Stimulated activated CD8-positive, alpha-beta memory T cell treated with anti-CD3 and anti-CD28 coated beads, Interleukin-12 subunit alpha, Interleukin-12 subunit beta, amount 100 ng/mL, for 24 hours (primary cell): ENCODE data around the gene SRPK2.

Experiments
- DNase-seq: peaks from one replicate; pipeline ENCODE4 v3.0.0-alpha.2; 2020; ENCODE audit errors: extremely low read depth

SRPK2 gene

GRCh38 chr7:105224884-105225651 lies 163.7 kb downstream of the SRPK2 start:
- DNase-seq: no peak

- DNase-seq: no peak
Observed at GRCh38 chr7:105222953-105223352, 165.8 kb downstream of the SRPK2 start.

GRCh38 chr7:105219771-105220160 lies 169.0 kb downstream of the SRPK2 start:
- DNase-seq: no peak

- DNase-seq: no peak
Observed at GRCh38 chr7:105218939-105219770, 169.6 kb downstream of the SRPK2 start.

GRCh38 chr7:105218215-105218614 lies 170.5 kb downstream of the SRPK2 start:
- no peak for DNase-seq

- DNase-seq: no peak
Observed at GRCh38 chr7:105216786-105217185, 171.9 kb downstream of the SRPK2 start.

GRCh38 chr7:105215821-105216220 lies 172.9 kb downstream of the SRPK2 start:
- no peak for DNase-seq

- no peak for DNase-seq
Observed at GRCh38 chr7:105215182-105215581, 173.5 kb downstream of the SRPK2 start.

- DNase-seq: no peak
Observed at GRCh38 chr7:105213611-105214010, 175.1 kb downstream of the SRPK2 start.

GRCh38 chr7:105212212-105212611 lies 176.5 kb downstream of the SRPK2 start:
- no peak for DNase-seq

- DNase-seq: no peak
Observed at GRCh38 chr7:105210721-105211205, 178.0 kb downstream of the SRPK2 start.

- DNase-seq: no peak
Observed at GRCh38 chr7:105209870-105210269, 178.9 kb downstream of the SRPK2 start.

- no peak for DNase-seq
Observed at GRCh38 chr7:105209433-105209832, 179.3 kb downstream of the SRPK2 start.

- no peak for DNase-seq
Observed at GRCh38 chr7:105206985-105207384, 181.7 kb downstream of the SRPK2 start.

GRCh38 chr7:105205592-105206237 lies 183.0 kb downstream of the SRPK2 start:
- no peak for DNase-seq

- DNase-seq: no peak
Observed at GRCh38 chr7:105204953-105205352, 183.8 kb downstream of the SRPK2 start.

- no peak for DNase-seq
Observed at GRCh38 chr7:105204520-105204919, 184.2 kb downstream of the SRPK2 start.

- no peak for DNase-seq
Observed at GRCh38 chr7:105202616-105203015, 186.1 kb downstream of the SRPK2 start.

GRCh38 chr7:105199386-105199785 lies 189.3 kb downstream of the SRPK2 start:
- DNase-seq: no peak

GRCh38 chr7:105198223-105198622 lies 190.5 kb downstream of the SRPK2 start:
- no peak for DNase-seq

- DNase-seq: no peak
Observed at GRCh38 chr7:105196473-105196872, 192.2 kb downstream of the SRPK2 start.

- no peak for DNase-seq
Observed at GRCh38 chr7:105195891-105196290, 192.8 kb downstream of the SRPK2 start.
